ENCODE measurements around the gene KCNC2.
"Not testable (repeated sequence)": the region's sequence is repeated elsewhere in the genome, so short reads cannot be mapped to it uniquely, and the experiment has no call there.

The KCNC2 gene

GRCh38 chr12:75209812-75210138 lies at the start of gene KCNC2:
Gene KCNC2, minus strand, starts transcription at chr12:75209839.
- no peak for DNase-seq

DNA sequence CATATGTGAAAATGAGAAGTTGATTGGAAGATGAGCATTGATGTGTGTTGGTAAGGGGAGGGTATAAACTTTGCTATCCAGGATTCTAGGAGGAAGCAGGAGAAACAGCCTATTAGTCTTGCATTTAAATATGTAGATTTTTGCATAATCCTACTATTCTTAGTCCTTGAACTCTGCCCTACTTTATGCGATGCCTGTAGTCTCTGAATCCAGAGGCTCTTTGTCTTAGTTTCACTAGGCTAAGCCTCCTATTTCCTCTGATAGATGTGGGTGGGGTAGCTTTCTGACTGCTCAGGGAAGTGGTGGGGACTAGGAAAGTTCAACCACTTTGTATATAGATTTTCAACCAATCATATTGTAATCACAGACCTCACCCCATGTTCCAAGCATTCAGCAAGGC lies 49.5 kb upstream of the KCNC2 start:
- no peak for DNase-seq

GRCh38 chr12:75257510-75257909 lies 47.9 kb upstream of the KCNC2 start:
- DNase-seq = no peak

- no peak for DNase-seq
Measured at GRCh38 chr12:75245108-75245507, 35.5 kb upstream of the KCNC2 start.

GRCh38 chr12:75239987-75240386 lies 30.3 kb upstream of the KCNC2 start:
- DNase-seq = no peak

DNA sequence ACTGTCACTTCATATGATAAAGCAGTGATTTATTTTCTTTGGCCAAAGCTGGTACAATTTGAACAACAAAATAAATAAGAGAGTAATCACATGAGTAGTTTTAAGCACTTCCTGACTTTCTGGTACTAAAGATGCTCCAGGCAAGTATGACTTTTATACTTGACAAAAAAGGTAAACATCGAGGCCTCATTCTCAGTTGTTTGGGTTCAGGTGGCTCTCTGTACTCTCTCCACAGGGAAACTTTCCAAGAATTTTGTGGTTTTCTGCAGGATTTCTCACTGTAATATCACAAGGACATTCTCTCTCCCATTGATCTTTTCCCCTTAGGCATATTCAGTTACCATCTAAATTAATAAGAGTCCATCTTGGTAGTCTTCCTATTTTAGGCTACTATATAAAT lies 26.6 kb upstream of the KCNC2 start:
- DNase-seq = no peak

DNA sequence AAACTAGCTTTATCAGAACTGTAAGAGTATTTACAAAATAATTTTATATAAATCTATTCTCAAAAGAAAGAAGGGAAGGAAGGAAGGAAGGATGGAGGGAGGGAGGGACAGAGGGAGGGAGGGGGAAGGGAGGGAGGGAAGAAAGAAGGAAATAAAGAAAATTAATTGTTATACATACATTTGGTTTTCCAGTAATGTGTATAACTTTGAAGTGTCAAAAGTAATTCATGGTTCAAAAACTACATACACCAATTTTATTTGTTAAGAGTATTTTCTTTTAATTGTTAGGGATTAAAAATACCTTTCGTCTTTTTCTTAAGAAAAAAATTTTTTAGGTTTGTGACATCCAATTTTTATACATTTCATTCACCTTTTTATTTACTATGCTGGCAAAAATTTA lies 17.5 kb upstream of the KCNC2 start:
- no peak for DNase-seq

DNA sequence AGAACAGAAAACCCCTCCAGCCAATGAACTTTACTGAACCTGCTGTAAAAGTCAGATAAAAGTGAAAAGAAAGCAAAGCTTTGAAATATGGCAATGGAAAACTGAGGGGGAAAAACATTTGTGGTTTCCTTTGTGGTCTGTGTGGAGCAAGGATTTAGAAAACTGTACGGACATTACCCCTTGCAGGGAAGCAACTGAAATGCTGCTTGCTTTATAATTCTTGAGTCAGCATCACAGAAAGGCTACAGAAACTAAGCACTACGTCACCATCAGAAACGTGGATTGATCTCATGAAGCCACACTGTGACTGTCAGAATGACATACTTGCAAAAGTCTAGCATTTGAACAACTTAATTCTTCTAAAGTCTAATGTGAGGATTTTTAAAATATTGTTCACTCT lies 2.4 kb upstream of the KCNC2 start:
- DNase-seq = no peak

- DNase-seq = no peak
Measured at GRCh38 chr12:75208856-75209811, 505 bp downstream of the KCNC2 start.

DNA sequence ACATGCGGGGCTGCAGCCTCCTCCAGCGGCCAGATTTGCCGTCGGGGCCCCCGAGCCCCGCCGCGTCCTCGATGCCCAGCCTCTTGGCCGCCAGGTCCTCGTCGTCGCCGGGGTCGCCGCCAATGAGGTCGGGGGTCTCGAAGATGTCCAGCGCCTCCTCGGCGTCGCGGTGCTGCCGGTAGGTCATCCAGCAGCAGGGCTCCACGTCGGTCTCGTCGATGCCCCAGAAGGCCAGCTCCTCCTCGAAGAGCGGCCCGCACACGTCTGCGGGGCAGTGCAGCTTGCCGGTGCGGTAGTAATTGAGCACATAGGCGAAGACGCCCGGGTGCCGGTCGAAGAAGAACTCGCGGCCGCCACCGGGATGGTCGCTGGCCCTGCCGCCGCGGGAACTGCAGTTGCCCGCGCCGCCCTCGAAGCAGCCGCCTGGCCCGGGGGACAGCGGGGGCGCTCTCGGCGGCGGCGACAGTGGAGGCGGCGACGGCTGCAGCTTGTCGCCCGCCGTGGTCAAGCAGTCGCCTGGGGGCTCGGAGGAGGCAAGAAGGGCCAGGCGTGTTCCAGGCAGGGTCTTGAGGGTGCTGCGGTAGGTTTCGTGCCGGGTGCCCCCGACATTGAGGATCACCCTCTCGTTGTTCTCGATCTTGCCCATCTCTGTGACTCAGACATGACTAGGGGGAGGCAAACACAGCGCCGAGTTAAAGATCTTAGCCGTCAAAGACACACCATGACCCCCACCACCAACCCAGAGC lies 2.1 kb downstream of the KCNC2 start:
- DNase-seq = no peak

GRCh38 chr12:75205558-75205957 lies 4.1 kb downstream of the KCNC2 start:
- no peak for DNase-seq

DNA sequence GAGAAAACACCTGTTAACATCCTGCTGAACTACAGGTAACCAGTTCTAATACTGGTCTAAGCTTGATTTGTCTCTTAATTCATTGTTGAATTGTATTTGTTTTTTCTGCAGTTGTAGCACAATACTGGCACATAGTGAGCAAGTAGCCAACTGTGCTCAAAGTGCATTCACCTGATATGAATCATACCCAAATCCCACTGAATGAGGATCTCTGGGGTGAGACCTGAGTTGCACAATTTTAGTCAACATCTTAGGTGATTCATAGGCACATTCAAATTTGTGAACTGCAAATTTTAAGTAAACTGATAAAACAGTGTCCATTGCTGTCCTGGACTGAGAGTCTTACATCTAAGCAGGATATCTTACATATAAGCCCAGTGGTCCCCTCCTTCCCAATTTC lies 12.8 kb downstream of the KCNC2 start:
- no peak for DNase-seq

GRCh38 chr12:75196408-75196807 lies 13.2 kb downstream of the KCNC2 start:
- no peak for DNase-seq

- DNase-seq = no peak
Measured at GRCh38 chr12:75194250-75194649, 15.4 kb downstream of the KCNC2 start.

GRCh38 chr12:75192196-75192595 lies 17.4 kb downstream of the KCNC2 start:
- no peak for DNase-seq

GRCh38 chr12:75190846-75191245 lies 18.8 kb downstream of the KCNC2 start:
- no peak for DNase-seq

- DNase-seq = not testable (repeated sequence)
Measured at GRCh38 chr12:75185881-75186280, 23.8 kb downstream of the KCNC2 start.

GRCh38 chr12:75184516-75184915 lies 25.1 kb downstream of the KCNC2 start:
- no peak for DNase-seq

- DNase-seq = no peak
Measured at GRCh38 chr12:75183967-75184366, 25.7 kb downstream of the KCNC2 start.

- no peak for DNase-seq
Measured at GRCh38 chr12:75177997-75178396, 31.6 kb downstream of the KCNC2 start.

DNA sequence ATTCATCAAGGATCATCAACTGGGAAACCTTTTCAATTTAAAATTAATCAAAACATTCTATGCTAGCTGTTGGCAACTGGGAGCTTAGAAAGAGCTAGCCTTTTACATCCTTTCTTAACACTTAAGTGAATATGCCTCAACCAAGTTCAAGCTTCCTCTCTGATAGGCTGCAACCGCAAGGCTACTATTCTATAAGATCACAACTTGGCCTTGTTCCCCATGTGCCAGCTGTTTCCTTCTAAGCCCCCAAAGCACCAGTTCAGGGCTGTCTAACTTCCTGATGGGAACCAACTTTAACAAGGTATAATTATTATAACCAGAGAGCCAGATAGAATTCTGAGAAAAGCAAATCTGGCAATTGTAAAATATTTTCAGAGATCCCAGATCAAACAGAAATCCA lies 37.0 kb downstream of the KCNC2 start:
- DNase-seq = no peak

DNA sequence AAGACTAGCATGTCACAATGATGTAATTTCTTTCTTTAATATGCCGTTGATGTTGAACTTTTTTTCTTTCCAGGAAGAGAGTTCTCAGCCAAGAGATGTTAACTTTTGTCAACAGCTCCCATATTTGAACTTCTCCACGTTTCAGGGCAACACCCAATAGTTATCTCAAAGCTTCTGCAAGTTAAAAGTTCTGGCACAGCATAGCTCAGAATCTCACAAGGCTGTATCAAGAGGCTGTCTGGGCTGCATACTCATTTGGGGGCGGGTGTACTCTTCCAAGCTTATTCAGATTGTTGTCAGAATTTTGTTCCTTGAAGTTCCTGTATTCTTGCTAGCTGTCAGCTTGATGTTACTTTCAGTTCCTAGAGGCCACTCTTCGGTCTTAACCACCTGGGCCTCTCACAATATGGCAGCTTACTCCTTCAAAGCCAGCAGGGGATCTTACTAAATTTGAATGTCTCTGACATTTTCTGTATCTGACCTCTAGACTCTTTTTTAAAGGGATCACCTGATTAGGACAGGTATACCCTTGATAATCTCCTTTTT lies 38.9 kb downstream of the KCNC2 start:
- no peak for DNase-seq

DNA sequence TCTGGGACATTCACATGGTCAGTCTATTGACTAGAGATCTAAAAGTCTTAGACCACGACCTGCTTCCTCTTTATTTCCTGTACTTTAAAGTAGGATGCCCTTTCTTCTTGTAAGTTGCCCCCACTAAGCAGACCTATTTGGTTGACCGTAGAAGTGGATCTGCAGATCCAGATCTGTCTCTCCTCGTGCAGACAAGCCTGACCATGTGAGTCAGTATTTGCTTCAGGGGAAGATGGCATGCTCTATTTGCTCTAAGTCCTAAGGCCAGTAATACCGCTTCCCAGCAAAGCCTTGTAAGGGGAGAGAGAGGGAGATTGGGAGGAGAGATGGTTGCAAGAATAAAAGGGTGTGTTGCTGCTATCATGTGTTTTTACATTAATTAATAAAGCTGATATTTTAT lies 46.8 kb downstream of the KCNC2 start:
- DNase-seq = no peak

GRCh38 chr12:75161488-75161887 lies 48.2 kb downstream of the KCNC2 start:
- no peak for DNase-seq
